CD1c-positive myeloid dendritic cell (primary cell): ENCODE measurements around the gene S100A9.
A peak's percentile ranks its signal among the peaks of the same experiment; 100 is the strongest.

Source experiments
- DNase-seq: peaks from one replicate; pipeline ENCODE4 v3.0.0-alpha.2; 2016; ENCODE audit errors: extremely low spot score

Gene S100A9

GRCh38 chr1:153389401-153389800, 31.7 kb downstream of the S100A9 start:
- no peak for DNase-seq

- DNase-seq = peak; percentile 53
These were observed 32.6 kb downstream of the S100A9 start for GRCh38 chr1:153389973-153390879.

GRCh38 chr1:153390938-153391710, 33.5 kb downstream of the S100A9 start, which contains the start of gene S100A8:
S100A8 (minus strand) TSS chr1:153391073; CDS start chr1:153390535, 538 bp downstream.
- DNase-seq = peak; percentile 58

- DNase-seq = no peak
These were observed 34.6 kb downstream of the S100A9 start for GRCh38 chr1:153392258-153392657.

GRCh38 chr1:153392822-153393221, 35.2 kb downstream of the S100A9 start:
- DNase-seq = no peak

- DNase-seq = no peak
These were observed 36.3 kb downstream of the S100A9 start for GRCh38 chr1:153393926-153394325.

- DNase-seq = no peak
These were observed 36.7 kb downstream of the S100A9 start for GRCh38 chr1:153394391-153394790.

GRCh38 chr1:153395136-153395685, 37.6 kb downstream of the S100A9 start:
- no peak for DNase-seq

- DNase-seq = no peak
These were observed 38.1 kb downstream of the S100A9 start for GRCh38 chr1:153395776-153396175.

GRCh38 chr1:153396461-153396860, 38.8 kb downstream of the S100A9 start:
- DNase-seq = no peak

- DNase-seq = no peak
These were observed 39.6 kb downstream of the S100A9 start for GRCh38 chr1:153397051-153397923.

- DNase-seq = no peak
These were observed 40.4 kb downstream of the S100A9 start for GRCh38 chr1:153397924-153398651.

GRCh38 chr1:153399401-153400055, 41.9 kb downstream of the S100A9 start:
- DNase-seq = no peak

GRCh38 chr1:153400244-153400643, 42.6 kb downstream of the S100A9 start:
- DNase-seq = no peak

- no peak for DNase-seq
These were observed 43.8 kb downstream of the S100A9 start for GRCh38 chr1:153401461-153401860.

- DNase-seq = no peak
These were observed 44.6 kb downstream of the S100A9 start for GRCh38 chr1:153402226-153402625.

- DNase-seq = no peak
These were observed 45.9 kb downstream of the S100A9 start for GRCh38 chr1:153403421-153404085.

- DNase-seq = no peak
These were observed 46.5 kb downstream of the S100A9 start for GRCh38 chr1:153404086-153404635.

- DNase-seq = peak; percentile 74
These were observed 47.1 kb downstream of the S100A9 start for GRCh38 chr1:153404768-153405167.
